ENCODE data around the gene THSD4.

THSD4 gene

GRCh38 chr15:71114887-71115566 lies at the start of gene THSD4:
Gene THSD4 (plus strand): TSS chr15:71115471.
- Histone ChIP-seq H3K4me3 (ENCODE audit: low read depth in 1 of 2, low read length in 2 of 2) (peak within 1 kb of the TSS; percentile 69 to 76), H3K27me3 (ENCODE audit: control insufficient read depth in 1 of 2, insufficient read depth in 2 of 2, low read length in 2 of 2) (peaks cover 5 to 8% of the 10 kb centered on the region in 2 donors), H3K4me1 (ENCODE audit: control insufficient read depth in 1 of 2, insufficient read depth in 2 of 2, low read length in 2 of 2) (peaks cover 0 to 4% of the 10 kb centered on the region in 2 donors), H3K27ac (ENCODE audit: low read depth, low read length) (peak within 1 kb of the TSS; percentile 77), H3K36me3 (ENCODE audit: control insufficient read depth in 1 of 2, insufficient read depth in 2 of 2, low read length in 2 of 2) (no peaks in the 10 kb centered on the region), H3K9me3 (ENCODE audit: control insufficient read depth in 1 of 2, low read length in 2 of 2) (no peaks in the 10 kb centered on the region), H3K9ac (ENCODE audit: low read depth in 1 of 2, low read length in 2 of 2) (peak within 1 kb of the TSS; percentile 46 to 63)

GRCh38 chr15:71066983-71067382 lies 48.3 kb upstream of the THSD4 start:
- Histone ChIP-seq H3K27me3 (ENCODE audit: control insufficient read depth in 1 of 2, insufficient read depth in 2 of 2, low read length in 2 of 2) (no peaks in the 10 kb centered on the region), H3K27ac (ENCODE audit: low read depth, low read length) (no peak overlapping the region), H3K4me3 (ENCODE audit: low read depth in 1 of 2, low read length in 2 of 2) (no peak overlapping the region), H3K9me3 (ENCODE audit: control insufficient read depth in 1 of 2, low read length in 2 of 2) (no peaks in the 10 kb centered on the region), H3K36me3 (ENCODE audit: control insufficient read depth in 1 of 2, insufficient read depth in 2 of 2, low read length in 2 of 2) (no peaks in the 10 kb centered on the region), H3K4me1 (ENCODE audit: control insufficient read depth in 1 of 2, insufficient read depth in 2 of 2, low read length in 2 of 2) (no peaks in the 10 kb centered on the region), H3K9ac (ENCODE audit: low read depth in 1 of 2, low read length in 2 of 2) (no peak overlapping the region)

DNA sequence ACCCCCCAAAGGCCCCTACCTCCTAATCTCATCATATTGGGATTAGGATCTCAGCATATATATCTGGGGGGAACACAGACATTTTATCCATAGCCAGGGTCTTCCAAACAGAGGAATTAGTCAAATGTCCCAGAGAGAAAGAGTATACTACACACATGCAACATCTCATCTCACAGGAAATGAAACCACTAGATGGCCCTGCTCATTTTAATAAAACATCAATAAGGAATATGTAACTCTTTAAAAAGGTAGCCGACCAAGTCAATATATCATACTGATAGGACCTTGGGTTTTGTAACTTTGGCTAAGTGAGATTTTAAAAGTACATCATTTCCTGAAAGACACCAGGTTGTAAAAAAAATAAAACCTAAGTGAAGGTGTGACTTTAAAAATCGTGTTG lies 45.6 kb upstream of the THSD4 start:
- Histone ChIP-seq H3K27ac (ENCODE audit: low read depth, low read length) (no peak overlapping the region), H3K4me1 (ENCODE audit: control insufficient read depth in 1 of 2, insufficient read depth in 2 of 2, low read length in 2 of 2) (no peaks in the 10 kb centered on the region), H3K27me3 (ENCODE audit: control insufficient read depth in 1 of 2, insufficient read depth in 2 of 2, low read length in 2 of 2) (no peaks in the 10 kb centered on the region), H3K4me3 (ENCODE audit: low read depth in 1 of 2, low read length in 2 of 2) (no peak overlapping the region), H3K36me3 (ENCODE audit: control insufficient read depth in 1 of 2, insufficient read depth in 2 of 2, low read length in 2 of 2) (no peaks in the 10 kb centered on the region), H3K9me3 (ENCODE audit: control insufficient read depth in 1 of 2, low read length in 2 of 2) (no peaks in the 10 kb centered on the region), H3K9ac (ENCODE audit: low read depth in 1 of 2, low read length in 2 of 2) (no peak overlapping the region)

DNA sequence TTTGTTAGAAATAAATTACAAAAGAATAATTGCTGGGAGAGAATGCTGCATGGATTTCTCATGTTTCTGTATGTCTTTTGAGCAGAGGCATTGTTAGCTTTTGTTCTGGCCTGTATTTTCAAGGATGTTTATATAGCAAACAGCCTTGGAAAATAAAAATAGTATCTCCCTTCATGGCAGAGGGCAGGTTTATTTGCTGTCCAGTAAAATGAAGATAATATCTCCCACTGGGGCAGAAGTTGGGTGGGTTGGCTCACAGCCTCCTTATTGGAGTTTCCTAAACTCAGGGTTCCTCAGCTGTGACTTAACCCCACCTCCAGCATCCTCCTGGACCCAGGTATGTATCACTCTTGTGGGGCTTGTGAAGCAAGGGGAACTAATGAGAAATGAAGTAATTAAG lies 43.7 kb upstream of the THSD4 start:
- H3K27me3 ChIP-seq (ENCODE audit: control insufficient read depth in 1 of 2, insufficient read depth in 2 of 2, low read length in 2 of 2): no peaks in the 10 kb centered on the region
- no peak overlapping the region for H3K27ac ChIP-seq (ENCODE audit: low read depth, low read length)
- H3K4me1 ChIP-seq (ENCODE audit: control insufficient read depth in 1 of 2, insufficient read depth in 2 of 2, low read length in 2 of 2): no peaks in the 10 kb centered on the region
- H3K9ac ChIP-seq (ENCODE audit: low read depth in 1 of 2, low read length in 2 of 2): no peak overlapping the region
- H3K9me3 ChIP-seq (ENCODE audit: control insufficient read depth in 1 of 2, low read length in 2 of 2): no peaks in the 10 kb centered on the region
- no peaks in the 10 kb centered on the region for H3K36me3 ChIP-seq (ENCODE audit: control insufficient read depth in 1 of 2, insufficient read depth in 2 of 2, low read length in 2 of 2)
- no peak overlapping the region for H3K4me3 ChIP-seq (ENCODE audit: low read depth in 1 of 2, low read length in 2 of 2)

GRCh38 chr15:71072423-71072822 lies 42.8 kb upstream of the THSD4 start:
- H3K4me1 ChIP-seq (ENCODE audit: control insufficient read depth in 1 of 2, insufficient read depth in 2 of 2, low read length in 2 of 2): no peaks in the 10 kb centered on the region
- no peaks in the 10 kb centered on the region for H3K27me3 ChIP-seq (ENCODE audit: control insufficient read depth in 1 of 2, insufficient read depth in 2 of 2, low read length in 2 of 2)
- no peak overlapping the region for H3K27ac ChIP-seq (ENCODE audit: low read depth, low read length)
- H3K9ac ChIP-seq (ENCODE audit: low read depth in 1 of 2, low read length in 2 of 2): no peak overlapping the region
- no peaks in the 10 kb centered on the region for H3K36me3 ChIP-seq (ENCODE audit: control insufficient read depth in 1 of 2, insufficient read depth in 2 of 2, low read length in 2 of 2)
- H3K9me3 ChIP-seq (ENCODE audit: control insufficient read depth in 1 of 2, low read length in 2 of 2): no peaks in the 10 kb centered on the region
- no peak overlapping the region for H3K4me3 ChIP-seq (ENCODE audit: low read depth in 1 of 2, low read length in 2 of 2)

DNA sequence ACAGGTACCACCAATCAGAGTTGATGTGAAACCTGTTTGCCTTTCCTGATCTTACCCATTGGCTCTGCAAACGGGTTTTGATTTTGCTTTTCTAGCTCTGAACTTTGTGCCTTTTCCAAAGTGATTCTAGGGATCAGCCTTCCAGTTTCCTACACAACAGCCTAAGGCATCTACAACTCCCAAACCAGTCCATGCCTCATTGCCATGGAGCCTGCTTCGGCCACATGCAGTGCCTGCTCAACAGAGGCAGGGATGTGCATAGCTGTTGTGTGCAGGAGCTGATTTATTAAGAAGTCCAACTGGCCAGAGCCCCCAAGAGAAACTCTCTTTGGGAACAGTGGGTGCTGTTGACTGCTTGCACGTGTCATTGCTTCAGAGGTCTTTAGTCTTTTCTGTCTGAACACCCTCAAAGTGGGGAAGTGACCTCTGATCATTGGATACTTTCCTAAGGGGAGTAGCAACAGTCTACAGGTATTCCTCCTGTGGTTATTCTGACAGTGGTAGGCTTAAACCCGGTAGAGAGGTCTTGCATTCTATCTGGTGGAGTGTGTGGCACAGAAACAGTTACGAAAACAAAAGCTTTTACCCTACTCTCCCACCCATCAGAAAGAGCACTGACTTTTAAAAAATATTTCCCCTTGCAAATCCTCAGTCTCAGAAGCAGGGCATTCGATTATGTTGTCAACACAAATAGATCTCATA lies 36.6 kb upstream of the THSD4 start:
- H3K9ac ChIP-seq (ENCODE audit: low read depth in 1 of 2, low read length in 2 of 2): no peak overlapping the region
- H3K27ac ChIP-seq (ENCODE audit: low read depth, low read length): no peak overlapping the region
- no peak overlapping the region for H3K4me3 ChIP-seq (ENCODE audit: low read depth in 1 of 2, low read length in 2 of 2)
- H3K4me1 ChIP-seq (ENCODE audit: control insufficient read depth in 1 of 2, insufficient read depth in 2 of 2, low read length in 2 of 2): peaks cover 15 to 21% of the 10 kb centered on the region in 2 donors
- H3K9me3 ChIP-seq (ENCODE audit: control insufficient read depth in 1 of 2, low read length in 2 of 2): no peaks in the 10 kb centered on the region
- H3K27me3 ChIP-seq (ENCODE audit: control insufficient read depth in 1 of 2, insufficient read depth in 2 of 2, low read length in 2 of 2): no peaks in the 10 kb centered on the region
- no peaks in the 10 kb centered on the region for H3K36me3 ChIP-seq (ENCODE audit: control insufficient read depth in 1 of 2, insufficient read depth in 2 of 2, low read length in 2 of 2)

GRCh38 chr15:71079208-71080044 lies 35.8 kb upstream of the THSD4 start:
- H3K27ac ChIP-seq (ENCODE audit: low read depth, low read length): no peak overlapping the region
- no peaks in the 10 kb centered on the region for H3K36me3 ChIP-seq (ENCODE audit: control insufficient read depth in 1 of 2, insufficient read depth in 2 of 2, low read length in 2 of 2)
- H3K9ac ChIP-seq (ENCODE audit: low read depth in 1 of 2, low read length in 2 of 2): no peak overlapping the region
- peaks cover 15 to 21% of the 10 kb centered on the region in 2 donors for H3K4me1 ChIP-seq (ENCODE audit: control insufficient read depth in 1 of 2, insufficient read depth in 2 of 2, low read length in 2 of 2)
- peak overlapping the region in 1 of 2 donors; percentile 5 for H3K4me3 ChIP-seq (ENCODE audit: low read depth in 1 of 2, low read length in 2 of 2)
- no peaks in the 10 kb centered on the region for H3K9me3 ChIP-seq (ENCODE audit: control insufficient read depth in 1 of 2, low read length in 2 of 2)
- H3K27me3 ChIP-seq (ENCODE audit: control insufficient read depth in 1 of 2, insufficient read depth in 2 of 2, low read length in 2 of 2): no peaks in the 10 kb centered on the region

GRCh38 chr15:71080166-71080565 lies 35.1 kb upstream of the THSD4 start:
- H3K9ac ChIP-seq (ENCODE audit: low read depth in 1 of 2, low read length in 2 of 2): no peak overlapping the region
- no peaks in the 10 kb centered on the region for H3K9me3 ChIP-seq (ENCODE audit: control insufficient read depth in 1 of 2, low read length in 2 of 2)
- peak overlapping the region in 1 of 2 donors; percentile 5 for H3K4me3 ChIP-seq (ENCODE audit: low read depth in 1 of 2, low read length in 2 of 2)
- no peaks in the 10 kb centered on the region for H3K27me3 ChIP-seq (ENCODE audit: control insufficient read depth in 1 of 2, insufficient read depth in 2 of 2, low read length in 2 of 2)
- H3K36me3 ChIP-seq (ENCODE audit: control insufficient read depth in 1 of 2, insufficient read depth in 2 of 2, low read length in 2 of 2): no peaks in the 10 kb centered on the region
- H3K27ac ChIP-seq (ENCODE audit: low read depth, low read length): no peak overlapping the region
- peaks cover 15 to 21% of the 10 kb centered on the region in 2 donors for H3K4me1 ChIP-seq (ENCODE audit: control insufficient read depth in 1 of 2, insufficient read depth in 2 of 2, low read length in 2 of 2)

- Histone ChIP-seq H3K27me3 (ENCODE audit: control insufficient read depth in 1 of 2, insufficient read depth in 2 of 2, low read length in 2 of 2) (no peaks in the 10 kb centered on the region), H3K36me3 (ENCODE audit: control insufficient read depth in 1 of 2, insufficient read depth in 2 of 2, low read length in 2 of 2) (no peaks in the 10 kb centered on the region), H3K4me1 (ENCODE audit: control insufficient read depth in 1 of 2, insufficient read depth in 2 of 2, low read length in 2 of 2) (peaks cover 15 to 21% of the 10 kb centered on the region in 2 donors), H3K4me3 (ENCODE audit: low read depth in 1 of 2, low read length in 2 of 2) (no peak overlapping the region), H3K27ac (ENCODE audit: low read depth, low read length) (no peak overlapping the region), H3K9me3 (ENCODE audit: control insufficient read depth in 1 of 2, low read length in 2 of 2) (no peaks in the 10 kb centered on the region), H3K9ac (ENCODE audit: low read depth in 1 of 2, low read length in 2 of 2) (no peak overlapping the region)
Observed at GRCh38 chr15:71080705-71081104, 34.6 kb upstream of the THSD4 start.

DNA sequence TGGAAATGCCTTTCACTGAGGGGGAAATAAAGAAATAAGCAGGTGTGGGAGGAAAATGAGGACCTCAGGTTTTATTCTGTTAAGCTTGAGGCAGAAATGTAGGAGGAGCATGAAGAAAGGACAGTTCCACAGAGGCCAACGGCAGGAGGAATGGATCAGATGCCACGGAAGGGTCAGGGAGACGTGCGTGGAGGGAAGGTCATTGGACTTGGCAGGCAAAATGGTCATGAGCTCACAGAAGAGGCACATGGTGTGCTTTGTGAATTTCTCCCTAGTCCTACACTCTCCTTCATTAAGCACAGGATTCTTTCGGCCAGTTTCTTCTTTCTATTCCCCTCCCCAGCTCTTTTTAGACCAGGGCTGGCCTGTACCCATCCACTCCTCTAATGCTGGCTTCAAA lies 32.5 kb upstream of the THSD4 start:
- Histone ChIP-seq H3K27me3 (ENCODE audit: control insufficient read depth in 1 of 2, insufficient read depth in 2 of 2, low read length in 2 of 2) (no peaks in the 10 kb centered on the region), H3K9ac (ENCODE audit: low read depth in 1 of 2, low read length in 2 of 2) (no peak overlapping the region), H3K36me3 (ENCODE audit: control insufficient read depth in 1 of 2, insufficient read depth in 2 of 2, low read length in 2 of 2) (no peaks in the 10 kb centered on the region), H3K4me3 (ENCODE audit: low read depth in 1 of 2, low read length in 2 of 2) (no peak overlapping the region), H3K27ac (ENCODE audit: low read depth, low read length) (no peak overlapping the region), H3K4me1 (ENCODE audit: control insufficient read depth in 1 of 2, insufficient read depth in 2 of 2, low read length in 2 of 2) (peaks cover 15 to 21% of the 10 kb centered on the region in 2 donors), H3K9me3 (ENCODE audit: control insufficient read depth in 1 of 2, low read length in 2 of 2) (no peaks in the 10 kb centered on the region)

Data from duodenal mucosa (tissue), 2 donors.